Stimulated activated CD4-positive, alpha-beta T cell treated with anti-CD3 and anti-CD28 coated beads, Interleukin-4, amount 100 ng/mL, for 48 hours (primary cell): ENCODE results near the gene BEND2.
"Not testable (repeated sequence)": the region's sequence is repeated elsewhere in the genome, so short reads cannot be mapped to it uniquely, and the experiment has no call there.

Experiments used
- DNase-seq, 2 donors: peaks; one replicate each; pipeline ENCODE4 v3.0.0-alpha.2; 2020; ENCODE audit warnings: low read depth in 2 of 2

The BEND2 gene

DNA sequence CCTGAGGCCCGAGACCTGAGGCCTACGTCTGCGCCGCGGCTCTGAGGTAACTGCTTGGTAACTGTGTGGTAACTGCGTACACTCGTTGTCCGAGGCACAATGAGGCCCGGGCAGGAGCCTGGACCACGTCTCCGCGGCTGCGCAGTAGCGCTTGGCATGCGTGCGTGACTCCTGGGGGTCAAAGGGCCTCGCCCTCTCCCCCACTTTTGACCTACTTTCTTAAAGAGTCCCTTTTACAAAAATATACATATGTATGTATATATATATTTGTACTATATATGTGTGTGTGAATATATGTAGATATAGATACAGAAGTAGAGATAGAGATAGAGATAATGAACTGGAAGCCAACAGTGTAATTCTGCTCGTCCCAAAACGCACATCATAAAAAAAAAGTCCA lies at the start of gene BEND2:
TSS of gene BEND2 (minus strand) at position 101 of the 400 bp plus-strand sequence. CDS start 136 bp downstream, outside the sequence.
- no peak for DNase-seq

DNA sequence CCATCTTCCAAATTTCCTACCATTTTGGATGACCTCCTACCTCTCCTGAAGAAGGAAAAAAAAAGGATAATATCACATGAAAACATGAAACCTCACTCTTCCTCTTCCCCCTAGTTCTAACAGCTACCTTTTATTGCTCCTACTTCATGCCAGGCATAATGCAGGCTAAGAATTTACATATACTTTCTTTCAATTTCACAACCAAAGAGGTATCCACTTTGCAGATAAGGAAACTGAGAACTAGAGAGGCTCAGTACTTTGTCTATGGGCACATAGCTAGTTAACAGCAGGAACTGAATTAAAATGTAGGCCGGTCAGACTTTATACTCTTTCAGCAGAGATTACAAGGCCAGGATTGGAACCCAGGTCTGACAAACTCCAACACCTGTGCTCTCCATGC lies 34.4 kb upstream of the BEND2 start:
- no peak for DNase-seq

- DNase-seq = no peak
Observed at GRCh38 chrX:18252644-18253359, 32.1 kb upstream of the BEND2 start.

- not testable (repeated sequence) for DNase-seq
Observed at GRCh38 chrX:18229646-18230045, 9.0 kb upstream of the BEND2 start.

DNA sequence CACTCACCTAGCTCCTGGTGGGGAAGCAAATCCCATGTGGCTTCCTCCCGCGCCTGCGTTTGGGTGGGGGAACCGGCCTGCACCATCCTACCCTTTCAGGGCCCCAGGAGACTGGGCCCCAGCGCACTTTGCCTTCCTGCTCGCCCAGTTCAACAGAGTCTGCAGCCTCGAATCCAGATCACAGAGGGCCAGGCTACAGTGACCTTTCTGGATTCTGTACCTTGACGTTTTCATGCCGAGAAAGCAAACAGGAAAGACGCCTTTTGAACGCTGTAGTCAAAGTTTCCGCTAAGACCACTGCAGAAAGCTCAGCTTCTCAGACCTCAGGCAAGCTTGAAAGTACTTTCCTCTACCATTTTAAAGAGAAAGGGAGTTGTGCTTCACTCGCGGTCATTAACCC lies 7.4 kb upstream of the BEND2 start:
- no peak for DNase-seq

- no peak for DNase-seq
Observed at GRCh38 chrX:18227458-18227857, 6.8 kb upstream of the BEND2 start.

- DNase-seq = no peak
Observed at GRCh38 chrX:18210470-18210869, 10.2 kb downstream of the BEND2 start.

- DNase-seq = no peak
Observed at GRCh38 chrX:18206657-18207056, 14.0 kb downstream of the BEND2 start.

GRCh38 chrX:18203631-18204030 lies 17.1 kb downstream of the BEND2 start:
- DNase-seq = no peak

DNA sequence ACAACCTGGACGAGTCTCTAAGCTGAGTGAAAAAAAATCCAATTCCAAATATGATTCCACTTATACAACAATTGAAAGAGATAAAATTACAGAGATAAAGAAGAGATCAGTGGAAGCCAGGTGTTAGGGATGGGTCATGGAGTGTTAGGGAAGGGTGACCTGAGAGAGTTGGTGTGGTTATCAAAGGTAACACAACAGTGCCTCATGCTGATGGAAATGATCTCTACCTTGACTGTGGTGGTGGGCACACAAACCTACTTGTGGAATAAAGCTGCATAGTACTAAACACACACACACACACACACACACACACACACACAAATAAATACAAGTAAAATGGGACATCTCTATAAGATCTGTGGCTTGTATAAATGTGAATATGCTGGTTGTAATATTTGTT lies 26.0 kb downstream of the BEND2 start:
- DNase-seq = no peak

- no peak for DNase-seq
Observed at GRCh38 chrX:18179446-18179845, 41.2 kb downstream of the BEND2 start.

DNA sequence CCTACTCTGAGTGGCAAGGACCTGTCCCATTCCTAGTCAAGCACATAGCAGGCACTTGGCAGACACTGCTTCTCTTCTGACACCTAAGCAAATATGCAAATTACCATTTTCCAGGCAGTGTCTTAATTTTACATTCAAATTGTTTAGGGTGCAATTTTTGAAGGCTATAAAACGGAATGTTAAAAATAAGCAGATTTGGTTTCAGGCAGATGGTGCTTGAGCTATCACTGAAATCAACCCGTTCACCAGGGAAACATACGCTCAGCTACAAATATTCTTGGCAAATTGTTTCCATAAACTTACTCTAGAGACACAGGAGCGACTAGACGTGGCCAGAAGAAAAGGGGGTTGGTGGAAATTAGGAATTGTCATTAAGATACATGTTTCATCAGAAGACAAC lies 45.7 kb downstream of the BEND2 start:
- DNase-seq = no peak

- no peak for DNase-seq
Observed at GRCh38 chrX:18174209-18174608, 46.5 kb downstream of the BEND2 start.

GRCh38 chrX:18173494-18174180 lies 47.0 kb downstream of the BEND2 start:
- DNase-seq = no peak

DNA sequence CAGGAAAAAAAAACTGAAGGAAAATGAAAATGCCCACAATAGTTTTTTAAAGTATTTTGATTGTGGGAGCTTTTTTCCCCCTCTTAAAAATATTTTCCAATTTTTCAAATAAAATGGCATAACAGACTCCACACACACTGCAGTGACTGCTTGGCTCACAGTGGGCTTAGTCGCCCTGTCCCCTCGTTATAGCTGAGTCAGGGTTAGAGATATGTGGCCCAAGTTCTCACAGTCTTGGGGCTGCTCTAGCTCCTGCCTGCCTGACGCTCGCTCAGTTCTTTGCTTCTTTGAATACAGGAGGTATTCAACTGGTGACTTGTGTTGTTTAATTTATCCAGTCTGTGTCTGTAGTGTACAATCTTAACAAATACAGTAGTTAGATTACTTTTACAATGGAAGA lies 47.7 kb downstream of the BEND2 start:
- DNase-seq = no peak

- DNase-seq = no peak
Observed at GRCh38 chrX:18170910-18171309, 49.8 kb downstream of the BEND2 start.

DNA sequence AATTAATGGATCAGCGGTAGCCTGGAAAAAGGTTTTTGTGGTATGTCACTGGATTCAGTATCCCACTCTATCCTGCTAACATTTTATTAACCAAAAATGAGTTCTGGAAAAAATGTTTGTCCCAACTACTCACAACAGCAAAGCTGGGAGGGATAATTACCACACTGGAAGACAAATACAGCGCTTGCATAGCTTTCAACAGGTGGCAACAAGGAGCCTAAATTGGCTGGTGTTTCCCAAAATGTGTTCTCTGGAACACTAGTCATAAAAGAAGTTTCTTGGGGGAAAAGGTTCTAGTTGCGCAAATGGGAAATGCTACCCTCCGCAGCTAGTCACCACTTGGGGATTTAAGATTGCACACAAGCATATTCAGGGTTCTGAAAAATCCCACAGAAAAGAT lies 54.6 kb downstream of the BEND2 start:
- no peak for DNase-seq

DNA sequence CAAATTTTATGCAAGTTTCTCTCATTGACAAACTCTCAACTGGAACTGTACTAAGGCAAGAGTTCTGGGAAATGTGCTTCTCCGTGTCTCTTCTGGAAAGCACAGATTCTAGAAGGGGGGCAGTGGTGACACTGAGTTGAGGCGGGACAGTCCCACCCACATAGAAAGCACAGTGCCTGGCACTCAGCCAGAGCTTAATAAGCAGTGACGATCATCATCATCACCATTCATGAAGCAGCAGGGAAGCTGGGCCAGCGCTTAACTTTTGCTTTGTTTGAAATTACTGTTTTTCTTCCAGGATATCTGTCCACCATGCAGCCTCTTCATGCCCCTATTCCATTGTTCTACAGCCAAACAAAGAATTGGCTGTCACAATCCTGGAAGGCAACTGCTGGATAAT lies 60.3 kb downstream of the BEND2 start:
- no peak for DNase-seq

- DNase-seq = no peak
Observed at GRCh38 chrX:18158963-18159362, 61.7 kb downstream of the BEND2 start.

DNA sequence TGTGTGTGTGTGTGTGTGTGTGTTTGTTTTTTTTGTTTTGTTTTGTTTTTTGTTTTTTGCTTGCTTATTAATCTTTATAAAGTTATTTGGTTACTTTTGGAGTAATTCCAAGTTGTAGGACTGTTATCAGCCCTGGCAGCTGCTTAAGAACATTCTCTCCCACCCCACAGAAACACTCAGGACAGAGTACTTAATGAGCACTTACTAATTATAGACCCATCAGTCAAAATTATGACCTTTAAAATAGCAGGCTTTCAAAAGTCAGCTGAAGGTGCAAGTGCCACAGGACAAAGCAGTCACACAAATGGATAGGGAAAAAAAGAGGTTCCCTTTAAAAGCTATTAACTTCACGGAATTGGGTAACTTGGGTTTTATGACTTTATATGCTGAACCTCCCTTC lies 69.0 kb downstream of the BEND2 start:
- DNase-seq = no peak

- no peak for DNase-seq
Observed at GRCh38 chrX:18151157-18151556, 69.5 kb downstream of the BEND2 start.

GRCh38 chrX:18149454-18149853 lies 71.2 kb downstream of the BEND2 start:
- no peak for DNase-seq

- peak; percentile 0 for DNase-seq
Observed at GRCh38 chrX:18146954-18147353, 73.7 kb downstream of the BEND2 start.

GRCh38 chrX:18146009-18146408 lies 74.7 kb downstream of the BEND2 start:
- DNase-seq = no peak
